BJ (cell line): Measurements from ENCODE around the gene SYDE2. TPM values are rescaled to one million over a fixed set of nuclear protein-coding genes. Genes with fewer than 3 reads are reported as not detected.
"Not testable (repeated sequence)": the region's sequence is repeated elsewhere in the genome, so short reads cannot be mapped to it uniquely, and the experiment has no call there.

ENCODE experiments used
- CTCF ChIA-PET: fragments of 350-600 bp; formaldehyde crosslinking; extraction: SDS; loops from one replicate; lab custom pipeline; 2021; ENCODE audit warnings: antibody characterized with exemption, inconsistent platforms; lab: Yijun Ruan, JAX
- POLR2A ChIA-PET: fragments of 300-600 bp; sonication (Branson Sonifier 250); formaldehyde crosslinking; extraction: SDS; loops from one replicate; lab custom pipeline; 2021; ENCODE audit warnings: antibody characterized with exemption; lab: Charles Lee
- DNase-seq: peaks from one replicate; pipeline ENCODE4 v3.0.0-alpha.2; 2011; ENCODE audit warnings: low read depth
- H3K27me3 ChIP-seq: 2 replicates; pipeline ENCODE4 v1.6.0; 2011; ENCODE audit warnings: low read length; ENCODE audit not compliant: control insufficient read depth, insufficient read depth
- H3K36me3 ChIP-seq: 2 replicates; pipeline ENCODE4 v1.5.1; 2011; ENCODE audit warnings: low read length; ENCODE audit not compliant: control insufficient read depth, insufficient read depth
- H3K4me3 ChIP-seq: 2 replicates; pipeline ENCODE4 v1.5.1; 2011; ENCODE audit warnings: low read depth, mild to moderate bottlenecking, control low read depth, low read length
- polyA plus RNA-seq: library from polyadenylated mRNA; depleted of rRNA; stranded (reverse); fragments of >200 nt; gene quantifications from 2 replicates; pipeline ENCODE4 v1.2.3, GENCODE V29; 2011
- TF ChIP-seq, protein P1 (sequence below): IDR thresholded peaks from 2 replicates; pipeline ENCODE4 v1.5.1; 2011; ENCODE audit warnings: low read depth, mild to moderate bottlenecking, control low read depth, inconsistent platforms, low read length, moderate library complexity; ENCODE audit not compliant: insufficient read depth

The SYDE2 gene
- polyA plus RNA-seq, 1 experiment = 4.4 TPM

GRCh38 chr1:85201340-85202091, 700 bp upstream of the SYDE2 start:
- Histone ChIP-seq H3K27me3 (no peaks in the 10 kb centered on the region), H3K36me3 (no peaks in the 10 kb centered on the region), H3K4me3 (peak overlapping the region; percentile 64)
- ChIA-PET CTCF (interaction anchor here (1.3 to 2.0 kb wide), 2 partner anchors 43 to 92 kb away, joined by 6 to 7 read pairs; no protein-coding TSS in a partner anchor), POLR2A (no interaction called here)
- TF ChIP-seq, protein P1, sequence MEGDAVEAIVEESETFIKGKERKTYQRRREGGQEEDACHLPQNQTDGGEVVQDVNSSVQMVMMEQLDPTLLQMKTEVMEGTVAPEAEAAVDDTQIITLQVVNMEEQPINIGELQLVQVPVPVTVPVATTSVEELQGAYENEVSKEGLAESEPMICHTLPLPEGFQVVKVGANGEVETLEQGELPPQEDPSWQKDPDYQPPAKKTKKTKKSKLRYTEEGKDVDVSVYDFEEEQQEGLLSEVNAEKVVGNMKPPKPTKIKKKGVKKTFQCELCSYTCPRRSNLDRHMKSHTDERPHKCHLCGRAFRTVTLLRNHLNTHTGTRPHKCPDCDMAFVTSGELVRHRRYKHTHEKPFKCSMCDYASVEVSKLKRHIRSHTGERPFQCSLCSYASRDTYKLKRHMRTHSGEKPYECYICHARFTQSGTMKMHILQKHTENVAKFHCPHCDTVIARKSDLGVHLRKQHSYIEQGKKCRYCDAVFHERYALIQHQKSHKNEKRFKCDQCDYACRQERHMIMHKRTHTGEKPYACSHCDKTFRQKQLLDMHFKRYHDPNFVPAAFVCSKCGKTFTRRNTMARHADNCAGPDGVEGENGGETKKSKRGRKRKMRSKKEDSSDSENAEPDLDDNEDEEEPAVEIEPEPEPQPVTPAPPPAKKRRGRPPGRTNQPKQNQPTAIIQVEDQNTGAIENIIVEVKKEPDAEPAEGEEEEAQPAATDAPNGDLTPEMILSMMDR = no peak
- no peak for DNase-seq

- ChIA-PET POLR2A (interaction anchor here (0.6 kb wide), 1 partner anchor 50 kb away, joined by 5 read pairs; no protein-coding TSS in a partner anchor), CTCF (interaction anchor here (0.6 to 3.3 kb wide), 6 partner anchors 10 to 90 kb away, joined by 4 to 15 read pairs (median 6); partner anchors contain the start of gene C1orf52)
- TF ChIP-seq, protein P1 = no peak
- Histone ChIP-seq H3K36me3 (no peaks in the 10 kb centered on the region), H3K4me3 (peak overlapping the region; percentile 64), H3K27me3 (no peaks in the 10 kb centered on the region)
- no peak for DNase-seq
Observed at GRCh38 chr1:85199667-85200462, 951 bp downstream of the SYDE2 start.

DNA sequence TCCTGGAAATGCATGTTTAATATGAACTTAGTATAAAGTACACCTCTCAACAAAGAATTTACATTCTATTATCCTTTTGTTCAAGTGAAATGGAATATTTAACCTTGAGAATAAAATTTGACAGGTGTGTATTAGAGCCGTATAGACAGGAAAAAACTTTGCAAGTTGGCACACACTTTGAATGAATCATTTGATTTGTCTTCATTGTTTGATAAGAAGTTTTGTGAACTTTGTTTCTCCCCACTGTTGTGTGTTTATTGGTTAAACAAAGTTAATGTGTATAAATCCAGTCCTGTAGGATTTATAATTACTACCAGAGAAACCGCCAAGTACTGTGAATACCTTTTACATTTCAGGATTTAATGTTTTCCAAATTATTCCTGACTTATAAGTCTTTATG, 2.0 kb downstream of the SYDE2 start:
- CTCF ChIA-PET = interaction anchor here (1.0 to 3.3 kb wide), 3 partner anchors 57 to 89 kb away, joined by 3 to 15 read pairs (median 4); partner anchors contain the start of gene C1orf52
- TF ChIP-seq, protein P1 = no peak
- H3K27me3 ChIP-seq = no peaks in the 10 kb centered on the region
- DNase-seq = no peak
- H3K4me3 ChIP-seq = peak overlapping the region; percentile 64
- no peaks in the 10 kb centered on the region for H3K36me3 ChIP-seq
- POLR2A ChIA-PET = no interaction called here

- Histone ChIP-seq H3K4me3 (no peak overlapping the region), H3K36me3 (no peaks in the 10 kb centered on the region), H3K27me3 (no peaks in the 10 kb centered on the region)
- TF ChIP-seq, protein P1 = no peak
- POLR2A ChIA-PET = no interaction called here
- CTCF ChIA-PET = no interaction called here
- DNase-seq = no peak
Observed at GRCh38 chr1:85196358-85196757, 4.5 kb downstream of the SYDE2 start.

GRCh38 chr1:85195703-85196102, 5.1 kb downstream of the SYDE2 start:
- H3K36me3 ChIP-seq = no peaks in the 10 kb centered on the region
- ChIA-PET POLR2A (no interaction called here), CTCF (interaction anchor here (0.6 kb wide), 1 partner anchor 56 kb away, joined by 3 read pairs; no protein-coding TSS in a partner anchor)
- DNase-seq = no peak
- no peak overlapping the region for H3K4me3 ChIP-seq
- no peaks in the 10 kb centered on the region for H3K27me3 ChIP-seq
- TF ChIP-seq, protein P1 = no peak

DNA sequence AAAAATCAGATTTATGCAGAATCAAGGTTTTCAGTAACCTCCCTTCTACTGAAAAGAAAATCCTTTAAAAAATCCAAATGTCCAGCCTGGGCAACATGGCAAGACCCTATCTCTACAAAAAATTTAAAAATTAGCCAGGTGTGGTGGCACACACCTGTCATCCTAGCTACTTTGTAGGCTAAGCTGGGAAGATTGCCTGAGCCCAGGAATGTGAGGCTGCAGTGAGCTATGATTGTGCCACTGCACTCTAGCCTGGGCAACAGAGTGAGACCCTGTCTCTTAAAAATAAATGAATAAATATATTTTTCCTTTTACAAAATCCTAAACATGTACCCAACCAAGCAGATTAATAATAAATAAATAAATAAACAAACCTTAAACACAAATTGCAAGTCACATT, 8.7 kb downstream of the SYDE2 start:
- H3K4me3 ChIP-seq, DNase-seq, H3K36me3 ChIP-seq, H3K27me3 ChIP-seq, POLR2A ChIA-PET: not testable (repeated sequence)
- CTCF ChIA-PET = interaction anchor here (1.4 kb wide), 1 partner anchor 63 kb away, joined by 4 read pairs; no protein-coding TSS in a partner anchor
